GM19463 (cell line): Measurements from ENCODE around the gene SULT1A3.
"Not testable (repeated sequence)": the region's sequence is repeated elsewhere in the genome, so short reads cannot be mapped to it uniquely, and the experiment has no call there.

Source experiments
- ATAC-seq: cut with Tn5 transposase; IDR thresholded peaks from one replicate; pipeline ENCODE4 v1.9.1; 2021; ENCODE audit warnings: mild to moderate bottlenecking, moderate library complexity; ENCODE audit not compliant: unreplicated experiment

The SULT1A3 gene

DNA sequence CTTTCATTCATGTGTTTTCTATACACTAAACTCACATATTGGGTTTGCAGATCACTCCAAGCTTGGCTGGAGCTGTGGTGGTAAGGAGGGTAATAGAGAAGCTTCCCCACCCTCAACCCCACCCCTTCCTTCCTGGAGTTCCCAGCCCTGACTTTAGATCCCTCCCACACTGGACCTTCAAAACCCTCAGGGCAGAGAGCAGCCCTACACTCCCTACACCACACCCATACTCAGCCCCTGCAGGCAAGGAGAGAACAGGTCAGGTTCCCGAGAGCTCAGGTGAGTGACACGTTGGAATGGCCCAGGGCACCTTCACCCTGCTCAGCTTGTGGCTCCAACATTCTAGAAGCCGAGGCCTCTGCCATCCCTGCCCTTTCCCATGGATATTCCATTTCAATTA lies at the start of gene SULT1A3:
Gene SULT1A3 (plus strand): TSS at position 207 of the 400 bp plus-strand sequence. CDS start 1,474 bp downstream, outside the sequence.
- not testable (repeated sequence) for ATAC-seq

DNA sequence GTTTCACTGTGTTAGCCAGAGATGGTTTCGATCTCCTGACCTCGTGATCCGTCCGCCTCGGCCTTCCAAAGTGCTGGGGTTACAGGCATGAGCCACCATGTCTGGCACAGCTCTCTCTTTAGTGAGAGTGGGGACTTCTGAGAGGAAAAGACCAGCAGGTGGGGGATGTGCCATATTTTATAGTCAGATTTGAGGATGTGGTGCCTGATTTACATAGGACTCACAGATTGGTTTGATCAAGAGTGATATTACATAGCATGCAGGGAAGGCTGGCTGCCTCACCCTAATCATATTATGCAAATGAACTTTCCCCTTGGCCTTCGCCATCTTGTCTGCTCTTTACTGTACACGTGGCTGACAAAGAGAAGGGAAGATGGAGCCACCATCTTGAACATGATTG lies 48.0 kb upstream of the SULT1A3 start:
- ATAC-seq: no peak

DNA sequence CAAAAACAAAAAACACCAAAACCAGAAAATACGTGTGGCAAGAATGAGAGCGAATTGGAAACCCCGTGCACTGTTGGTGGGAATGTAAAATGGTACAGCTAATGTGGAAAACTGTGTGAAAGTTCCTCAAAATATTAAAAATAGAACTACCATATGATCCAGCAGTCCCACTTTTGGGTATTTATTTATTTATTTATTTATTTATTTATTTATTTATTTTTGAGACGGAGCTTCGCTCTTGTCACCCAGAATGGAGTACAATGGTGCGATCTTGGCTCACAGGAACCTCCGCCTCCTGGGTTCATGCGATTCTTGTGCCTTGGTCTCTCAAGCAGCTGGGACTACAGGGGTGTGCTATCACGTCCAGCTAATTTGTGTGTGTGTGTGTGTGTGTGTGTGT lies 46.5 kb upstream of the SULT1A3 start:
- no peak for ATAC-seq

DNA sequence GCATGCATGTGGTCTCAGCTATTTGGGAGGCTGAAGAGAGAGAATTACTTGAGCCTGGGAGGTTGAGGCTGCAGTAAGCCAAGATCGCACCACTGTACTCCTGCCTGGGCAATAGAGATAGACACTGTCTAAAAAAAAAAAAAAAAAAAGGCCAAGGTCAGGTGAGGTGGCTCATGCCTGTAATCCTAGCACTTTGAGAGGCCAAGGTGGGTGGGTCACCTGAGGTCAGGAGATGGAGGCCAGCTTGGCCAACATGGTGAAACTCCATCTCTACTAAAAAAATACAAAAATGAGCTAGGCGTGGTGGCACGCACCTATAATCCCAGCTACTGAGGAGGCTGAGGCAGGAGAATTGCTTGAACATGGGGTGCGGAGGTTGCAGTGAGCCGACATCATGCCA lies 43.9 kb upstream of the SULT1A3 start:
- ATAC-seq: no peak

DNA sequence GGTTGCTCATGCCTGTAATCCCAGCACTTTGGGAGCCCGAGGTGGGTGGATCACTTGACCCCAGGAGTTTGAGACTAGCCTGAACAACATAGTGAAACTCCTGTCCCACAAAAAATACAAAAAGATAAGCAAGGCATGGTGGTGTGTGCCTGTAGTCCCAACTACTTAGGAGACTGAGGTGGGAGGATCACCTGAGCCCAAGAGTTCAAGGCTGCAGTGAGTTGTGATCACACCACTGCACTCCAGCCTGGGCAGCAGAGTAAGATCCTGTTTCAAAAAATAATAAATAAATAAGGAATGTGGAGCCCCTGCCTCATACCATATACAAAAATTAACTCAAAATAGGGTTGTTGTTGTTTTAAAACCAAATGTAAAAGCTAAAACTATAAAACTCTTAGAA lies 41.8 kb upstream of the SULT1A3 start:
- no peak for ATAC-seq

DNA sequence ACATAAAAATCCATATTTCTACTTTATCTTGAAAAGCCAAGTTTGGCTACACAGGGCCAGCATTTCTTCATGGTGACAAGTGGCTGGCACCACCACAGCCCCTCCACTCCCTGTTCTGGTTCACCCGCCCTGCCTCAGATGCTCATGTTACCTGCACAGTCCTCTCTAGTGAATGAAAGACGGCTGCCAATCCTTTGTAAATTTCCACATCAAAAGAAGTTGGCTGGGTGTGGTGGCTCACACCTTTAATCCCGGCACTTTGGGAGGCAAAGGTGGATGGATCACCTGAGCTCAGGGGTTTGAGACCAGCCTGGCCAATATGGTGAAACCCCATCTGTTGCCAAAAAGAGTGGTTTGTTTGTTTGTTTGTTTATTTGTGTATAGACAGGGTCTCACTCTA lies 35.5 kb upstream of the SULT1A3 start:
- ATAC-seq: no peak

DNA sequence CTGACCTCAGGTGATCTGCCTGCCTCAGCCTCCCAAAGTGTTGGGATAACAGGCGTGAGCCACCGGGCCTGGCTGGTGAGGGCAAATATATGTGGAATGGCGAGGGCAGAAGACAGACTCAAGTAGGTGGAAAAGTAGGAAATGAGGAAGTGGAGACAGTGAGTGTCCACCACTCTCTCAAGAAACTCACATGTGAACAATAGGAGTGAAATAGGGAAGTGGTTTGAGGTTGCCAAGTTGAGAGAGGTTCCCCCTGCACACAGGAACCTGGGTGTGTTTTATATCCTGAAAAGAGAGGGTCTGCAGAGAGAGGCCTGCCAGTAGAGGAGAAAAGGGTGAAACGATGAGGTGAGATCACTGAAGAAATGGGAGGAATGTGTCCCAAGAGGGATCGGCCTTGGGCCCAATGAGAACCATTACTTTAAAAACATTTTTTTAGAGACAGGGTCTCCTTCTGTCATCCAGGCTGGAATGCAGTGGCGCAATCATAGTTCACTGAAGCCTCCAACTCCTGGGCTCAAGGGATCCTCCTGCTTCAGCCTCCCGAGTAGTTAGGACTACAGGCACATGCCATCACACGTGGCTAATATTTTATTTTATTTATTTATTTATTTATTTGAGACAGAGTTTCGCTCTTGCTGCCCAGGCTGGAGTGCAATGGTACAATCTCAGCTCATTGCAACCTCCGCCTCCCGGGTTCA lies 32.7 kb upstream of the SULT1A3 start:
- ATAC-seq: no peak

DNA sequence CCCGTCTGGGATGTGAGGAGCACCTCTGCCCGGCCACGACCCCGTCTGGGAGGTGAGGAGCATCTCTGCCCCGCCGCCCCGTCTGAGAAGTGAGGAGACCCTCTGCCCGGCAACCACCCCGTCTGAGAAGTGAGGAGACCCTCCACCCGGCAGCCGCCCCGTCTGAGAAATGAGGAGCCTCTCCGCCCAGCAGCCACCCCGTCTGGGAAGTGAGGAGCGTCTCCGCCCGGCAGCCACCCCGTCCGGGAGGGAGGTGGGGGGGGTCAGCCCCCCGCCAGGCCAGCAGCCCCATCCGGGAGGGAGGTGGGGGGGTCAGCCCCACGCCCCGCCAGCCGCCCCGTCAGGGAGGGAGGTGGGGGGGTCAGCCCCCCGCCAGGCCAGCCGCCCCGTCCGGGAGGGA lies 30.3 kb upstream of the SULT1A3 start:
- not testable (repeated sequence) for ATAC-seq

DNA sequence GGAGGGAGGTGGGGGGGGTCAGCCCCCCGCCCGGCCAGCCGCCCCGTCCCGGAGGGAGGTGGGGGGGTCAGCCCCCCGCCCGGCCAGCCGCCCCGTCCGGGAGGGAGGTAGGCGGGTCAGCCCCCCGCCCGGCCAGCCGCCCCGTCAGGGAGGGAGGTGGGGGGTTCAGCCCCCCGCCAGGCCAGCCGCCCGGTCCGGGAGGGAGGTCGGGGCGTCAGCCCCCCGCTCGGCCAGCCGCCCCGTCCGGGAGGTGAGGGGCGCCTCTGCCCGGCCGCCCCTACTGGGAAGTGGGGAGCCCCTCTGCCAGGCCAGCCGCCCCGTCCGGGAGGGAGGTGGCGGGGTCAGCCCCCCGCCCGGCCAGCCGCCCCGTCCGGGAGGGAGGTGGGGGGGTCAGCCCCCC lies 29.6 kb upstream of the SULT1A3 start:
- ATAC-seq: not testable (repeated sequence)

DNA sequence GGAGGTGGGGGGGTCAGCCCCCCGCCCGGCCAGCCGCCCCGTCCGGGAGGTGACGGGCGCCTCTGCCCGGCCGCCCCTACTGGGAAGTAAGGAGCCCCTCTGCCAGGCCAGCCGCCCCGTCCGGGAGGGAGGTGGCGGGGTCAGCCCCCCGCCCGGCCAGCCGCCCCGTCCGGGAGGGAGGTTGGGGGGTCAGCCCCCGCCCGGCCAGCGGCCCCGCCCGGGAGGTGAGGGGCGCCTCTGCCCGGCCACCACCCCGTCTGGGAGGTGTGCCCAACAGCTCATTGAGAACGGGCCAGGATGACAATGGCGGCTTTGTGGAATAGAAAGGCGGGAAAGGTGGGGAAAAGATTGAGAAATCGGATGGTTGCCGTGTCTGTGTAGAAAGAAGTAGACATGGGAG lies 28.9 kb upstream of the SULT1A3 start:
- not testable (repeated sequence) for ATAC-seq

DNA sequence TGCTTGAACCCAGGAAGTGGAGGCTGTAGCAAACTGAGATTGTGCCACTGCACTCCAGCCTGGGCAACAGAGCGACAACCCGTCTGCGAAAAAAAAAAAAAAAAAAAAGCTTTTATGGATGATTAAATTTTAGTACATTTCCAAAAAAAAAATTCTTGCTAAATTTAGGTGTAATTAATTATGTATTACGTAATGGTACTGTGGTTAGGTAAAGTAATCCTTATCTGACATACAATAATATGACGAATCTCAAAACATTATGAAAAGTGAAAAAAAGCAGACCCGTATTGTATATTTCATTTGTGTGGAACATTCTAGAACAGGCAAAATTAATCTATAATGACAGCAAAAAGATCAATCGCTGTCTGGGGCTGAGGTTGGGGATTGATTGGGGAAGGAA lies 26.0 kb upstream of the SULT1A3 start:
- ATAC-seq: no peak

DNA sequence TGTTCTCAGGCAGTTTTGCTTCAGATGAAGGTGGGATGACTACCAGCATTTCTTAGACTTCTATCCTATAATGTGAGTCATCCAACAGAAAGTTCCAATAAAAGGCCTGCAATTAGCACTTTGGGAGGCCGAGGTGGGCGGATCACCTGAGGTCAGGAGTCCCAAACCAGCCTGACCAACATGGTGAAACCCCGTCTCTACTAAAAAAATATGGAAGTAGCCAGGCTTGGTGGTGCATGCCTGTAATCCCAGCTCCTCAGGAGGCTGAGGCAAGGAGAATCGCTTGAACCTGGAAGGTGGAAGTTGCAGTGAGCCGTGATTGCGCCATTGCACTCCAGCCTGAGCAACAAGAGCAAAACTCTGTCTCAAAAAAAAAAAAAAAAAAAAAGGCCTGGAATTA lies 22.2 kb upstream of the SULT1A3 start:
- ATAC-seq: not testable (repeated sequence)

DNA sequence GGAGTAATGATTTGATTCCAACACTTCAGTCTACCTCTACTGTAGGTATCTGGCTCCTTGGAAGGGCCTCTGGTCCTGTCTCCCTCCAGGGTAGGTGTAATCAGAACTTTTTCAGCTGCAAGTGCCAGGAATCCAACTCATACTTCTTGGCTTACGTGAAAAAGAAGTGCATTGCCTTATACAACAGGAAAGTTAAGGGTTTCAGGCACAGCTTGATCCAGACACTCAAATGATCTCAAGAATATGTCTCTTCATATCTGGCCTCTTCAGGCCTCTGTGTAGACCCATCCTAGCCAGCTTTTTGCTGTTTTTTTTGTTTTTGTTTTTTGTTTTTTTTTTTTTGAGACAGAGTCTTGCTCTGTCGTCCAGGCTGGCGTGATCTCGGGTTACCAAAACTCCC lies 19.9 kb upstream of the SULT1A3 start:
- no peak for ATAC-seq

DNA sequence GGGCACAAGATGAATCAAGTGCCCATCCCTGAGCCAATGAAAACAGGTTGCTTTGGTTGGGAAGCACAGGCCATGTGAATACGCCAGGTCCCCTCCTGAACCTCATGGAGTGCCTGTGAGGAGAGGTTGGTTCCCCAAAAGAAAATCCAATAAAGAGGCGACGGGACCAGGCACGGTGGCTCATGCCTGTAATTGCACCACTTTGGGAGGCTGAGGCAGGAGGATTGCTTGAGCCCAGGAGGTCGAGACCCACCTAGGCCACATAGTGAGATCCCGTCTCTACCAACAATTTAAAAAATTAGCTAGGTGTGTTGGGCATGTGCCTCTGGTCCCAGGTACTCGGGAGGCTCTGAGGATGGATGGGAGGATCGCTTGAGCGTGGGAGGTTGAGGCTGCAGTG lies 19.1 kb upstream of the SULT1A3 start:
- ATAC-seq: no peak

DNA sequence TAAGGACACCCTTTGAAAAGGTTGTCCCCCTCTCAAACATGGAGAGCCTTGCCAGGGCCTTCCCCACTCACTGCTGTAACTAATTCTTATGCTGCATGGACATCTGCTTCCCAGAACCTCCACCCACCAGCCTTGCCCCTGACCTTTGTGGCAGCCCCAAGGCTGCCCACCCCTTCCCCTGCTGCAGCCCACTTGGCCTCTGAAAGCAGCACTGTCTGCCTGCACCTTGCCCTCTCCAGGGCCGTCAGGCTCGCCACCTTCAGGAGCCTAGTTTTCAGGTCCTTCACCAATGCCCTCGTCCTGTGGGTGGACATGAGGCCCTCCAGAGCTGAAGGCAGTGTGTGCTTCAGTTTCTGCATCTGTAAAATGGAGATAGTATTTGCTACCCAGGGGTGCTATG lies 18.3 kb upstream of the SULT1A3 start:
- no peak for ATAC-seq

DNA sequence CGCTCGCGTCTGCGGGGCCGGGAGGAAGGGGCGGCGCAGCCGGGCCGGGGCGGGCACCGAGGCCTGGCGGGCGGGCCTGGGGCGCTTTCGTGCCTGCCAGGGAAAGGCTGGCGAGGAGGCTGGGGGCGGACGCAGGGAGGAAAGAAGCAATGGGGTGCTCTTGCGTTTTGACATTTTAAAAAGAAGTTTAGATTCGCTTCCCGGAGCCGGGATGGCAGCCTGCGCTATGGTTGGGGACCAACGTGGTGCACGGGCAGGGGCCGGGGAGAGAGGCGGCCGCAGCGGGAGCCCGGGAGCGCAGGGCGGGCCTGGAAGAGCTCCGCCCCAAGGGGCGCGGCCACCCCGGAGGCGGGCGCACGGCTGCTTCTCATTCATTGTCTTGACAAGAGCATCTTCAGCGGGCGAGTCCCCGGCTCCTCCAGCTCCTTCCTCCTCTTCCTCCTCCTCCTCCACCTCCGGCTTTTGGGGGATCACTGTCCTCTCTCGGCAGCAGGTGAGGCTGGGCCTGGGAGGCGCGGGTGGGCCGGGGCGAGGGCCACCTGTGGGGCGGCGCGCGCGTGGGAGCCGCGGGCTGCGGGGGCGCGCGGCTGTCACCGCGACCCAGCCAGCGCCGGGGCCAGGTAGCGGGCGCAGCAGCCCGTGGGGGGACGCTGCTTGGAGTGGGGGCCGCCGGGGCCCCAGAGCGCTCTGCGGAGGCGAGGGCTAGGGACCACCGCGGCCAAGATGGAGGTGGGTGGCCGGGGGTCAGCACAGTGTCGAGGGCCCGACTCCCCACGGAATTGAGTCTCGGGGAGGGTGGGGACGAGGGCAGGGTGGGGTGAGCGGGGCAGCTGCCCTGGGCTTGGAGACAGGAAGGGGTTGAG lies 15.6 kb upstream of the SULT1A3 start, which contains the start of gene CORO1A:
Gene CORO1A (plus strand): TSS at position 370 of the 863 bp plus-strand sequence. CDS start 1,608 bp downstream, outside the sequence.
- ATAC-seq: peak; percentile 58

DNA sequence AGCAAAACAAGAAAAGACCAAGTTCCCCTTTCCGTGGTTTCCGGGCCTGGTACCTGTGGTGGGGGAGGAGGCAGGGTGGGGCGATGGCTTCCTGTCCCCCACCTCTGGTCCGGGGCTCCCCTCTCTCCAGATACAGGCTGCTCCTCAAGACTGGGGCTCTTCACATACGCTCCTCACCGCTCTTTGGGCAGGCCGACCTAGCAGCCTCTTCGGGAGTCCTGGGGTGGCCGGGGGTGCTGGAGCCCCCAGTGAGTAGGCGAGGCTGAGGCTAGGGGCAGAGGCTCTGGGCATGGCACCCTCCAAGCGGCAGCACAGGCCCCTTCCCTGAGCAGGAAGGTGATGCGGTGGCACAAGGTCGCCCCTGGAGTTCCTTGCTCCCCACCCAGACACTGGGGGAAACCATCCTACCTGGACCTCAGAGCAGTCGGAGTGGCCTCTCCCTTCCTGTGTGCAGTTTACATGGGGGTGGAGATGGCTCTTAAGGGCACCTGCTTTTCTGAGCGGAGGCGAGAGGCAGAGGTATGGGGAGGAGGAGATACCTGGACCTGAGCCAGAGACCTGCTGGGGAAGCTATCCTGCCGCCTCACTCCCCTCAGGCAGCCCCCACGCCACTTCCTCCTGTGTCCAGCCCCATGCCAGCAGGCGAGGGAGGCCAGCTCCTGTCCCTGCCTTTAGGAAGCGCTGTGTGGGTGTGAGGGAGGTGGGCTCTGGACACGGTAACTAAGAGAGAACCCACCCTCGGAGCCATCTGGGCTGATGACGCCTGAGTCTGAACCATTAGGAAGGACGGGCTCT lies 14.8 kb upstream of the SULT1A3 start:
- peak; percentile 36 for ATAC-seq

DNA sequence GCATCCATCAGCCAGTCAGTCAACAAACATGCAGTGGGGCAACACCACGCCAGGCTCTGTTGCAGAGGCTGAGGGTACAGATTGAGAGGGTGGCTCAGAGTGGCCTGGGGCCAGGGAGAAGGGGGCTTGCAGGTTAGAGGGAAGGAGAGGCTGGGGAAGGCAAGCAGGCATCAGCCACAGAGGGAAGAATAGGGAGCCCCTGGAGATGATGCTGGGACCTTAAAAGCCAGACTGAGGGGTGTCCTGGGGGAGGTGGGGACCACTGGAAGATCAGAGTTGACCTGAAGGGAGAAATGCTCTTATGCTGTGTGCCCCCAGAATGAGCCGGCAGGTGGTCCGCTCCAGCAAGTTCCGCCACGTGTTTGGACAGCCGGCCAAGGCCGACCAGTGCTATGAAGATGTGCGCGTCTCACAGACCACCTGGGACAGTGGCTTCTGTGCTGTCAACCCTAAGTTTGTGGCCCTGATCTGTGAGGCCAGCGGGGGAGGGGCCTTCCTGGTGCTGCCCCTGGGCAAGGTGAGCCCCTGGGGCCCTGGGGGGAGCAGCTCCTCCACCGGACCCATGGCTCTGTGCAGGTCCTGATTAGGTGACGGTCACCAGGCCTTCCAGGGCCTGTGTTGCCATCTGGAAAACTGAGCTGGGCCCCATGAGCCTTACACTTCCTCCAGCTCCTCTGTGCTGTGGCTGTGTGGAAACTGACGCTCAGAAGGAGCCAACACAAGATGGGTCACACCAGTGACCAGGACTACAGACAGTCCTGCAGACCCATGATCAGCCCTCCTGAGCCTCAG lies 14.0 kb upstream of the SULT1A3 start:
- ATAC-seq: no peak

DNA sequence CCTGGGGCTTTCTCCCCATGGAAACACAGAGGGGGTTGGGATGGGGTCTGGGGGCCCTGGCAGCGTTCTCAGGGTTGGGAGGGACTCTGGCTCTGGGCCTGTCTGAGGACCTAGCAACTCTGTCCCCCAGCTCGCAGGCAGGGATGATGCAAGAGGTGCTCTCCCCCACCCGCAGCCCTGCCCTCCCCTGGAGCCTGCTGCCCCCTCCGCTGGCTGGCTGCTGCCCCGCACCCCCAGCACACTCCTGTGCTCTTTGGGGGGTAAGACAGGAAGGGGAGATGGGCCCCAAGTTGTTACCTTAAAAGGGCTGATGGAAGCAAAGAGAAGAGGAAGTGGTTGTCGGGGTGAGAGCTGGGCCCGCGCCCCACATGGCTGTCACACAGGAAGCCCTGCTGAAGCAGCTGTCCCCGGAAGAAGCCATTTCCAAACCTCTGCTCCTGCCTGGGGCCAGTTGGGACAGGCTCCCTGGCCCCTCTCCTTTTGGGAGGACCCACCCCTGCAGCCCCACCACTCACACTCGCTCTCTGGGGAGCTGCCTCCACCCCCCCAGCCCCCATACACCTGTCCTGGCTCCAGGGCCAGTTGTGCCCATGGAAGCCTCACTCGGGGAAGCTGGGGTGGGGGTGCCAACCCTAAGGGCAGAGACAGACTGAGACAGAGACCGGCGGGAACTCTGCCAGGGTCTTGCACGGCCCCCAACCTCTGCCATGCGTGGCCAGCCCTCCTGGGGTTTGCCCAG lies 13.2 kb upstream of the SULT1A3 start:
- peak; percentile 36 for ATAC-seq

DNA sequence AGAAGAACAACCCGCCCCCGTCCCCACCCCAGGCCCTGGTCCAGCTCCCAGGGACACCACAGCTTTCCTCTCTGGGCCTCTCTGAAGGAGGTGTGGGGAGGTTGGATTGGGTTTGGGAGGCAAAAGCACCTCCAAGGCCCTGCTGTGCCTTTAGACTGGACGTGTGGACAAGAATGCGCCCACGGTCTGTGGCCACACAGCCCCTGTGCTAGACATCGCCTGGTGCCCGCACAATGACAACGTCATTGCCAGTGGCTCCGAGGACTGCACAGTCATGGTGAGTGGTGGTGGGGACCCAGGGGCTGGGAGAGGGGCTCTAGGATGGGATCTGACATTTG lies 12.6 kb upstream of the SULT1A3 start:
- ATAC-seq: no peak
